Stimulated activated naive CD4-positive, alpha-beta T cell treated with Interleukin-2 at 50 U/mL for 16 hours (primary cell): ENCODE measurements around the gene WDFY4.

Experiments used
- DNase-seq: peaks from one replicate; lab custom pipeline; 2025; lab: John Stamatoyannopoulos, UW

Gene WDFY4

DNA sequence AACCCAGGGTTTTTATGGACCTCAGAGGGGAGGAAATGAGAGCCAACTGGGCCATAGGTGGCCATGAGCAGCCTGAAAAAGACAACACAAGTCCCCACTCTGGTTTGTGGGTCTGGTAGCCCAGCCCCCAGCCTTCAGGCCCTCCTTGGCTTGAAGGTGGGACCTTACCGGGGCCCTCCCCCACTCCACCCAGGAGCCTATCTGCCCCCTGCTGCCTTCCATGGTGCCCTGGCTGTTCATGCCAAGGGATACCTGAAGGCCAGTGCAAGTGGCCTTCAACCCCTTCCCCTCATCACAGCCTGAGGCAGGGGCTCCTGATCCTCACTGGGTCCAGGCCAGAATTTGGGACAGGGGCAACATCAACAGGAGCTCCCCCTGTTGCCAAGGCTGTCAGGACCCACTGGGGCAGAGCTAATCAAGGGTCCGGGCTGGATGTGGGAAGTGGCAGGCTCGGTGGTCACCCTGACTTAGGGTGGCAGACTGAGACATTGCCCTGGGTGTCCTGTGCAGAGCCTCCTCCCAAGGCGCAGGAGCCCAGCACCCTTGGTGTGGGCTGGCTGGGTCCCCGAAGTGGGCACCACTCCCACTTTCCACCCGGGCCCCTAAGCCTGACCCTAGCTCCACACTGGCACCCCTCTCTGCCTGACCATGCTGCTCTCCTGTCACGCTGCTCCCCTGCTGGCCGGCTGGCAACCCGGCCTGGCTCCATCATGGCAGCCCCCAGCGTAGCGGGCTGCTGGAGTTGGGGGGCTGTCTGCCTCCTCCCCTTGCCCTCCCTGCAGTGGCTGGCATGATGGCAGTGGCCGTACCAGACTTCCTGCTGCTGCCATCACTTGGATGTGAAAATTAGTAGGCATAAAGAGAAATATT is 6.4 kb downstream of the WDFY4 start:
- no peak for DNase-seq

GRCh38 chr10:48691812-48692528 is 7.3 kb downstream of the WDFY4 start:
- no peak for DNase-seq

GRCh38 chr10:48692748-48693147 is 8.1 kb downstream of the WDFY4 start:
- DNase-seq: no peak

- DNase-seq: no peak
These were observed 8.5 kb downstream of the WDFY4 start for GRCh38 chr10:48693206-48693605.

- DNase-seq: no peak
These were observed 9.8 kb downstream of the WDFY4 start for GRCh38 chr10:48694371-48695030.

GRCh38 chr10:48695636-48696534 is 11.2 kb downstream of the WDFY4 start:
- DNase-seq: no peak

DNA sequence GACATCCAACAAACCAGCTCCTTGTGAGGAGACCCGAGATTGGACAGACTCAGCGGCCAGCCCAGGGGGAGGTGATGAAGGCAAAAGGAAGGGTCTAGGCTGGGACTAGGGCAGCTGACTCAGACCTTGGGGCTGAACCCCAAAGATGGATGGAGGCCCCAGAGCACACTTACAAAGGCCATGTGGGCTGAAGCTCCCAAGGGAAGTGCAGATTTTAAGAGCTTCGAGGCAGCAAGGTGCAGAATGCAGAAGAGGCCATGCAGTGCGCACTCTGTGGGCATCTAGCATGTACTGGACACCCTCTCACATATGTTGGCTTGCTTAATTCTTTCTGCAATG is 11.8 kb downstream of the WDFY4 start:
- no peak for DNase-seq

DNA sequence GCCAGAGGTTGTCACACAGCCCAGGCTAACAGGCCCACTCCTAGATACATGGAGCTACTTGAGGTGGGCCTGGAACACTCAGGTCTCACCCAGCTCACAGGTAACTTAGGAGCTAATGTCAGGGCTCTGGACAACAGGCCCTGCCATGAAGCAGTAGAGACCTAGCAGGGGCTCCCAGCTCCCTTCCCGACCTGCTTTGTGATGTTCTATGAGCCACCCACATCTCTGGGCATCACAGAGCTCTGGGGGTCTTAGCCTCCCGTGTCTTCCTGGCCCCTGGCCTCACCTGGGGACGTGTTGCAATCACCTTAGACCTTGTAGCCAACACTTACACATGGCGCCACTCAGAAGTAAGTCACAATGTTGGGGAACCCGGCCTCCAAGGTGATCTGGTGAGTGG is 12.4 kb downstream of the WDFY4 start:
- no peak for DNase-seq

GRCh38 chr10:48697821-48698764 is 13.4 kb downstream of the WDFY4 start:
- DNase-seq: no peak

DNA sequence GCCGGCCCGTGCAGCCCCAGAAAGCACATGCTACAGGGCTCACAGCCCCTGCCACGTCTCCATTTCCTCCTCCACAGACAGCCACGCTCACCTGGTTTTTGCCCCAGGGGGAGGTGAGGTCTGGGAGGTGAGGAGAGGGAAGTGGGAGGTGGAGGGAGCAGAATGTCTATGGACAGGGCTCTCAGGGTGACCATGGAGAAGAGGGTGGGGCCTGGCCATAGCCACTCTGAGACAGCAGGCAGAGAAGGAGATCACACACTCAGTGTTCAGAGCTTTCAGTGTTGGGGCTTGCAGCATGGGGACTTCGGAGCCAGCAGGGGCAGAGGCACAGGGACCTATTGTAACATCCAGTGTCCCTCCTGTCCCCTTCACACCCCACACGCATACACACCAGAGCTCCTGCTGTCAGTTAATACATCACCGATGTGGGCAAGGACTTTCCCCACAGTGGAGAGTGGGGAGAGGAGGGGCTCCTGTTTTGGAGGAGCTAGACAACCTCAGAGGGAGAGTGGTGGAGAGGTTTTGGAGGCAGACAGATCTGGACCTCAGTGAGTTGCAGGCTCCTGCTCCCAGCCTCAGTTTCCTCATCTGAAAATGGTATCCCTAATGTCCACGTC is 14.4 kb downstream of the WDFY4 start:
- DNase-seq: no peak

- no peak for DNase-seq
These were observed 15.4 kb downstream of the WDFY4 start for GRCh38 chr10:48700071-48700470.

- no peak for DNase-seq
These were observed 15.8 kb downstream of the WDFY4 start for GRCh38 chr10:48700493-48700892.

GRCh38 chr10:48701139-48701901 is 16.6 kb downstream of the WDFY4 start:
- DNase-seq: no peak

DNA sequence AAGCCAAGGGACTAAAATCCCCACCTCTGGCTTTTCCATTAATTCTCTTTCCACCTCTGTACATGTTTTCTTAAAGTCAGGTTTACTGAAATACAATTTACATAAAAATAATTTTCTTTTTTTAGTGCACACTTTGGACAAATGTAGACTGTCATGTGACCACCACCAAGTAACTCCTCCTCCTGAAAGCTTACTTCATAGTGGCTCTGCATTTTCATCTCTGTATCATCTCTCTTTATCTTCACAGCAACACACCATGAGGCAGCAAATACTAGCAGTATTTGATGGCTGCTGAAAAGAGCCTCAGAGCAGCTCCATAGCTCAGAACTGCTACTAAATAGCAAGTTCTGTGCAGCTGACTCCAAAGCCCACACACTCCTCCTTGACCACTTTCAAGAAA is 17.3 kb downstream of the WDFY4 start:
- no peak for DNase-seq

GRCh38 chr10:48703531-48704122 is 19.0 kb downstream of the WDFY4 start:
- no peak for DNase-seq

DNA sequence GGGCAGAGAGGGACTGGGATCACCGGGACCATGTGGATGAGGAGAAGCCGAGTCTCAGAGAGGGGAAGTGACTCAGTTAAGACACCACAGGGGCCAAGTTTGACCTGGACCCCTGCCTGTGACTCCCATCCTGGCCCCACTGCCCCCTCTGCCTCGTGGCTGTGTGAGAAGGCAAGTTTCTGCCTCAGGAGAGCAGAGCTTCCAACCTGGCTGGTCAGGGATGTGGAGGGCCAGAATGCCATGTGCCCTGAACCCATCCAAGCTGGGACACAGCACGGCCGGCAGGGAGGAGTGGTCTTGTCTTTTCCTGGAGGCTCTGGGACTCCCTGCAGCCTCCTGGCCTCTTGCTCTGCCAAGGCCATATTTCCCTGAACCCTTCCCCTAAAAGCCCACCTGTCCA is 19.5 kb downstream of the WDFY4 start:
- DNase-seq: no peak

- DNase-seq: no peak
These were observed 20.8 kb downstream of the WDFY4 start for GRCh38 chr10:48705401-48705938.

DNA sequence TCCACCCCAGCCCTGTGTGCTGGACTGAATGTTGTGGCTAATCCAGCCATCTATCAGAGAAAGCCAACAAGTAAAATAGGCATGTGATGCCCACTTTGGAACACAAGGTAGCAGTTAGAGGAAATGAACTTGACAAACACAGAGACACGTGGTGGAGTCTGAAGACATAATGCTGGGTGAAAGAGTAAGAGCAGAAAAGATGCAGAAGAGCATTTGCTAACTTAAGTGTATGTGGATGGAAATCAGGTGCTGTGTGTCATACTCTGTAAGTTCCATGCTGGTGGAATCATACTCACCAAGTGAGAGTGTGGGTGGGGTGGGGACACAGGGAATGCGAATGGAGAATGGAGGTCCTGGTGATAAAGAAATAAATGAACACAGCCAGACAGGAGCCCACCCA is 22.8 kb downstream of the WDFY4 start:
- no peak for DNase-seq

DNA sequence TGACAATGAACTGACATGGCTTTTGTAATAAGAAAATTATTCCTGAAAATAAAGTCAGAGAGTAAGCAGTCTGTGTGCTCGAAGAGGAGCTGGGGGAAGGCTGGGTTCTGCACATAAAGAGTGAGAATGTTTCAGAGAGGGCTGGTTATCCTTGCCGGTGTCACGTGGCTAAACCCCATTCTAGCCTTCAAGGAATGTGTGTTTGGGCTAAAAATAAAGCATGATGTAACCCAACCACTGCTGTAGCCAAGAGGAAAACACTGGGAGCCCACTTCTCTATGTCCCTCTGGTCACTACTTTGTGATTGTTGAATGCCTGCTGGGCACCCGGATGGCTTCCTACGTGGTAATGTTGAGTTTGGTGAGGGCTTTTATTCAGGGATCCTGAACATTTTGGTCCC is 23.5 kb downstream of the WDFY4 start:
- DNase-seq: no peak
